Limb (tissue), 2 donors: ENCODE measurements around the gene NKX2-2.
A peak's percentile ranks its signal among the peaks of the same experiment; 100 is the strongest.
"Not testable (repeated sequence)": the region's sequence is repeated elsewhere in the genome, so short reads cannot be mapped to it uniquely, and the experiment has no call there.

ENCODE experiments used
- DNase-seq, 2 donors: peaks; one replicate each; pipeline ENCODE4 v3.0.0-alpha.2; 2016; ENCODE audit errors: extremely low spot score in 2 of 2

NKX2-2 gene

DNA sequence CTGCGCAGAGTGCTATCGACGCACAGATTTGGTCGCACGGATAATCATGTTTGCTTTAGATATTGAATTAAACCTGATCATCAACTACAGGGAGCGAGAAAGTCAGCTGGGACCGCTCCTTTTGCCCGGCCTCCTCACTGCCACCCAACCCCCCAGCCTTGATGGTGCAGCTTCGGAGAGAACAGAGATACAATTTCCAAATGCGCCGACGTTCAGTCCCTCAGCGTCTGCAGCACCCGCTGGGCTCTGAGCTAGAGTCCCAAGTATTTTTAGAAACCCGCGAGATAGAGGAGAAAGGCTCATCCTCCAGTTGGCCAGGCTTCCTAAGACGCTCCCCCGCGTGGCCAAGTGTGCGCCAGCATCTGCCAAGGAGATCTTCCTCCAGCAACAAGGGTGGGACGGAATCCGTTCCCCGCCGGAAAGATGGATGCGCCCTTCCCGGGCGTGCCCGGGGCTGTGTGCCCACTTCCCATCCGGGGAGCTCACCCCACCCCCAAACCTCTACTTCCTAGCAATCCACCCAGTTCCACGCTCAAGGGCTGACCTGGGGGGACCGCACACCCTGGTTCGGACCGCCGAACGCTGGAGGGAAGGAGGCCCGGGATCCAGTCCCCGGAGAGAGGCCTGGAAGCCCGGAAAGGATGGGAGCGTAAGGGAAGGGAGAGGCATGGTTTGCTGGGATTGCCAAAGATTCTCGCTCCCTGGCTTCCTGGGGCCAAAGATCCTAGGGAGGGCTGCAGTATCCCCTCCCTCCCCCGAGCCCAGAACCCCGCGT is 4.1 kb downstream of the NKX2-2 start:
- peak in 1 of 2 donors; percentile 50 for DNase-seq

DNA sequence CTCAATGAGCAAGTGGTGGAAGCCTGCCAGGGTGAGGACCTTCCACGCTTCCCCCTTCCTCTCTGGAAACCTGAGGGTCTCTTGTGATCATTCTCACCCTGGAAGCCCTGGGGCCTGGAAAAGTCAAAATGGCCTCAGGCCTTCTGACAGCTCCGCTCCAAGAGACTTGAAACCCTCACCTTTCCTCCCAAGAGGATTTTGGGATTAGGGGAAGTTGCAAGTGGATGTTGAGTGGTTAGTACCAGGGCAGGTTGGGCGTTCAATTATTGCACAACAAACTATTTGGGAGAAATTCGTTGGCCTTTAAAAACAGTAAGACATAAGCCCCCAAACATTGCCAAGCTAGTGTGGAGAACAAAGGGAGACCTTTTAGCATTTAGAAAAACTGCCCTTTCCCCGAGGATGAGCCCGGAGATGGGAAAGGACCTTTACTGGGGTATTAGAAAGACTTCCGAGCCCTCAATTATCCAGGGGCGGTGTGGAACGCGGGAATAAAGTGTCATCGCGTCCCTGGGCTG is 4.7 kb downstream of the NKX2-2 start:
- no peak for DNase-seq

DNA sequence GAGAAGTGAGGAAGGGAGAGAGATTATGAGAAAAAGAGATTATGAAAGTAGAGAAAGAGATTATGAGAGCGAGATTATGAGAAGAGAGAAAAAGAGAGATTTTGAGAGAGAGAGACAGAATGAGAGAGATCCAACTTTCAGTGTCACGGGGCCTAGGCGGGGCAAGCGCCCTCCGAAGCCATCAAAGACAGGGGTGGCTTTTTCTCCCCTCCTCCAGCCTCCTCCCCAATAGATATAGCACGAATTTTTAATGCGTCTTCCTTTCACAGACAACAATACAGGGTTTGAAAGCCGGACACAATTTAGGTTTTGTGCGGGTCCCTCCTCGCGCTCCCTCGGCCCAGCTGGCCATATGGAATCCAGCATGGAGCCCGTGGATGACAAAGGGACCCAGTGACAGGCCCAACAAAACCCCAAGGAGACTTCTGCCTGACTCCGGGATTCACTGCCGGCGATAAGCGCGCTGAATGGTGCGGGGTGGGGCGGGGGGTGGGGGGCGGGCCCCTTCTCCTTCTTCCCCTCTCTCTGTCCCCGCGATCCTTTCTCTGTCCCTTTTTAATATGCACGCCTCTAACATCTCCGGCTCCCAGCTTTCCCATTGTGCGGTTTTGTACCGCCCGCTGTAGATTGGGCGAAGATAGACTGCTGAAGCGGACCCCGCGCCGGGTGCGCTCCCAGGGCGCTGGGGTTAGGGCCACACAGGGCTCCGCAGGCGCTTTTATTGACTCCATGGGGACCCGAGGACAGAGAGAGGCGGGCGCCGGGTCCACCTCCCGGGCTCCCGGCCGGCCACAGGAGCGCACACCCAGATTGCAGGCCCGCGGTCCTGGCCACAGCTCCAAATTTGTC is 5.4 kb downstream of the NKX2-2 start:
- DNase-seq: peak in 1 of 2 donors; percentile 40

DNA sequence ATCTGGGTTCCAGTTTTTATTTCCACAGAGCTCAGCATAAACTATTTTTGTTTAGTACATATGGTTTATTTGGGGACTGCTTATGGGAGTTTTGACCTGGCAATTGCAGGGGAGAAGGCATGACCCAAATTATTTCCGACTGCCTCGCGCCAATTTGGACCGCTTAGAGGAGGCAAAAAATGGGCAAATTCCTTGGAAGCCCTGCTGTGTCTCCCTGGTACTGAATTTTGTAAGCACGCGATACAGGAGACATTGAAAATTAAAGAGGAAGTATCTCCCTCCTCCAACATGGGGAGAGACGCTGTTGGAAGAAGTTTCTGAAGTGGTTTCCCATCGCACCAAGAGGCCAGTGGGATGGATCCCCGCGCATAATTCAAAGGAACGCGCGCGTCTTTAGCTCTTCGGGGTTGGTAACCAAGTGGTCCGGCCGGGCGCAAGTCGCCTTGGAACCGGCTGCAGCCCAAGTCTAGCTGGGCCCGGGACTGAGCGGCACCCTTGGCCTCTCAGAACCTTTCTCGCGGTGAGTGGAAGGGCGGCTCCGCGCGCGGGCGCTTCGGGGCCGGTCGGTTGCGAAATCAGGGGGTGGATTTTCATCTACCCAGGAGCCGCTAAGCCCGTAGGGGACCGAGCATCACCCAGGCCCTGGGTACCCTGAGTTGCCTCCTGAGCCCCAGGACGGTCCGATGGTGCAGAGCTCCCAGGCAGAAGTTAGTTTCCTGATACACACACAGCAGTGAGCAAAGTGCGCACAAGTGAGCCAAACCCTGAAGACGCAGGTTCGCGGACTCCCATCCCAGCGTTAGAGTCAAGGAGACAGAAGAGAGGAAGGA is 6.2 kb downstream of the NKX2-2 start:
- peak in 1 of 2 donors; percentile 30 for DNase-seq

DNA sequence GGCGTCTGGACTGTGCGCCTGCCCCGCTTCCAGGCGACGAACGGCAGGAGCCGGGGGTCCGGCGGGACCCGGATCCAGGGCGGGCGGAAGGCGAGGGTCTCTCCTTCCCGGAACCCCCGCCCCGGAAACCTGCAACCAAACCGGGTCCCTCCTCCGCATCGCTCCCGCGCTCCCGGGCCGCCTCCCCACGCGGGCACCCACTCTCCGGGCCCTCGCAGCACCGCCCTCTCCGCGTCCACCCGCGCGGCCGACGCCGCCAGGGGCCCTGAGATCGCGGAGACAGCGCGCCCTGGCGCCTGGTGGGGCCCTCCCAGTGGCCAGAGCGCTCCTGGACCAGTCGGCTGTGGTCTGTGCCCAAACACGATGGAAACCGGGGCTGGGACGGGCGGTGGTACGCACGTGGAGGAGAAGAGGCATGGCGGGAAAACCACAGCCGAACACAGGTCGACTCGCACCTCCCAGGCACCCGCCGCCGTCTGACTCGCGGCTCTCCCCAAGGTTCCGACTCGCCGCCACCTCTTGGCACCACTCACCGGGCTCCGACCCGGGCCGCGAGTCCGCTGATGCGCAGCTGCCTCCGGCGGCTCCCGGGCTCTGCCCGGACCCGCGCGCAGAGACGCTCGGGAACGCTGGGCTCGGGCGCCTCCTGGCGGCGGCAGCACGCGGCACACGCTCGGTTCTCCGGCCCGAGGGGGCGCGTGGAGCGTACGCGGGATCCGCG is 7.9 kb downstream of the NKX2-2 start:
- DNase-seq: peak; percentile 36 to 87

DNA sequence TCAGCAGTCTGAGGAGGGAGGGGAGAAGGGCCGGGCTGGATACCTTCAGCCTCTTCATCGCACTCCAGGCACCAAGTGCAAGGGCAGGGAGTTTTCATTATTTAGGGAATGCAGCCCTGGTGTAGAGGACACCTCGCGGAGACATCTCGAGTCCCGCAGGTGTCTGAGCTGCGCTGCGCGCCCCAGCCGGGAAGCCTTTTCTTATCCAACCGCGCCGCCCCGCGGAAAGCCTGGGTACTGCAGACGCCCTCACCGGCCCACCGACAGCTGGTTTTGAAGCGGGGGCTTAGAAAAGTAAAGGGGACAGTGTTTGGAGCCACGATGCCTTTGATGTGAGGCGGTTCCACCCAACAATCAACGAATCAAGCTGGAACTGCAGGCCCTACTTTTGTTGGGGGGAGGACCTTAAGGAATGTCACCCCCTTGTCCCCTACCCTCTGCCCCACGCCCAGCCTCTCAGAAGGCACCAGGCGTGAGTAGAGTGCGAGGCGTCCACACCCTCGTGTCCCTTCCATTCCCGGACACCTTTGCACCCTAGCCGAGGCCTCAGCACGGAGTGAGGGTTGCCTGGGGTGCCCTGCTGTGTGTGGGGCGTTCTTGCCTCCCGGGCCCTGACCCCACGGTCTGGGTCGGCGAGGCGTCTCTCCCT is 8.6 kb downstream of the NKX2-2 start:
- peak; percentile 23 to 89 for DNase-seq

DNA sequence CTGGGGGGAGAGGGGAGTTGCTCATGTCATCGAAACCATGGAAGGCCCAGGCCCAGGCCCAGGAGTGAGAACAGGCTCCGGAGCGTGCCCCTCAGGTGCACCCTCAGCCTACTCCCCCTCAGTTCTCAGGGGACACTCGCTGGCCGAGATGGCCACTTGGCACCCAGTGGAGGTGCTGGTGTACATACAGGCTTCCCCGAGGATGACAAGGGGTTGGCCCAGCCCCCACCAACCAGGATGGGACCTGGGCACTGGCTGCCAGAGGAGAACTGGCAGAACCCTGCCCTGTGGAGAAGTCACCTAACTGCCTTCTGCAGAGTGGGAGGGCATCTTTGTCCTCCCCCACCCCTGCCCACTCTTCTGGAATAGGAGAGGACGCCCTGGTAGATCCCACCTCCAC is 9.5 kb downstream of the NKX2-2 start:
- DNase-seq: no peak

DNA sequence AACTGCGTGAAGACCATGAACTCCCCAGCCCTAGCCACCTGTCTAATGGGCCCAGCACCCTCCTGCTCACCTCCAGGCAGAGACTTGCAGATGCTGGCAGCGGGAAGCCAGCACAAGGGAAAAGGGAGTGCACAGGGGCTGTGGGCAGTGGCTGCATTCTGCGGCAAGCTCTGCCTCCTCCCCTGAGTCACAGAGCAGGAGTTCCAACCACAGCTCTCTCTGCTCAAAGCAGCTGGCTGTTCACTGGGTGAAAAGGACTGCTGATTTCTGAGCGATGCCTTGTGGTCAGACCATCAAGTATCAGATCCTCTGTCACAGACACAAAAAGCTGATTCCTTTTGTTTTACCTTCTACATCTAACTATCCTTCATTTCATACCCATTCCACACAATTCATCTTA is 10.5 kb downstream of the NKX2-2 start:
- DNase-seq: no peak

DNA sequence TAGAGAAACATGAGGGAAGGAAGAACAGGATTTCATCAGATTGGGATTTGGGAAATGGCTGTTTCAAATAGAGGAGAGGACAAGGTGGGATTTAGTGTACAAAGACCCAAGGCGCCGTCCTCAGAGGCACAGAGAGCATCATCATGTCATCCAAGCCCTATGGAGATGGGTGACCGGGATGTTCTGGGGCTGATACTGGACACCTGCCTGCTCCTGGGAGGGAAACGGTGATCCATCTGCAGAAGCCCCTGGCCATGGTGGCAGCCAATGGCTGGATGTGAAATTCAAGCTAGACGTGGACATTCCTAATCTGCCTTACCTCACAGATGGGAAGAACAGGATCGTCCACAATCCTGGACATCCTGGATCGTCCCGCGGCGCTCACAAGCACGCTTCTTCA is 12.7 kb downstream of the NKX2-2 start:
- no peak for DNase-seq

DNA sequence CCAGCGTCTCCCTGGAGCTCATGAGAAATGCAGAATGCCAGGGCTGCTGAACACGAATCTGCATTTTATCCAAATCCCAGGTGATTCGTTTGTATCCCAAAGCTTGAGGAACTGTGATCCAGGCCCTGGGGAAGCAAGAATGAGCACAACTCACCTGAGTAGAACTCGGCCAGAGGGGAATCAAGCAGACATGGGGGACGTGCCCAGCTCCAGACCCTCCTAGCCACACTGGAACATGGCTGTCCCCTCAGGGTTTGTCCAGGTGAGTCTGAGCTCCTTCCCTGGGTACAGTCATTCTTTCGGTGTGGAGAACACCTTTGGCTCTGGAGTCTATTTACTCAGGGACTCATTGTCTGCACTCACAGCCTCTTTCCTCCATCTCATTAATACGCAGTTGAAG is 13.3 kb downstream of the NKX2-2 start:
- no peak for DNase-seq

DNA sequence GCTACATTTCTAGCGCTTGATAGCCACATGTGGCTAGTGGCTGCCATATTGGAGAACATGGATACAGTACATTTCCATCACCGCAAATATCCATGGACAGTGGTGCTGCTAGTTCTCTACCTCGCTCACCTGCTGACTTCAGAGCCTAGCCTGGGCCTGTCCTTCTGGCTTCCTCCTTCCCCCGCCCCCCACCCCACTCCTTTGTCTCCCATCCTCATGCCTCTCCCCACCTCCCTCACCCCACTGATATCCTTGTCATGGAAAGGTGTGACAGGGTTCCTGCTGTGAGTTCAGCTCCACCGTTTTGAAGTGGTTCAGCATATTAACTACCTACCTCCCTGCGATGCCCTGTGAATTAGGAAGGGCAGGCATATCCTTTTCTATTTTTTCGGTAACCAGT is 14.2 kb downstream of the NKX2-2 start:
- no peak for DNase-seq

DNA sequence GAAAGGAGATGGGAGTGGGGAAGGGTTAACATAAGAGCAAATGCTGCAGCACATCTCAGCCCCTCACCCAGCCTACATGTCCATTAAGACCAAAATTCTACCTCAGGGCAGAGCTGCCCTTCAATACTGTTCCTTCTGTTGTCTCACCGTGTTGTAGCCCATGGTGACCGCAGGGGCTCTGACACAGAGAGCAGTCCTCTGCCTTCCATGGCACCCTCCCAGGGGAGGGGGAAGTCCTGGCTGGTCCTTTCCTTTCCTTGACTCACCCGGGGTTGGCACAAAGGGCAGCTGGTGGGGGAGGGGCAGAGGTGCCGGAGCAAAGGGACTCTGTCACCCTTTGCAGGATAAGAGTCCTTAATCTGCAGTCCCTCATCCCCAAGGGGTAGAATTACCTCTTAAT is 15.2 kb downstream of the NKX2-2 start:
- DNase-seq: no peak

DNA sequence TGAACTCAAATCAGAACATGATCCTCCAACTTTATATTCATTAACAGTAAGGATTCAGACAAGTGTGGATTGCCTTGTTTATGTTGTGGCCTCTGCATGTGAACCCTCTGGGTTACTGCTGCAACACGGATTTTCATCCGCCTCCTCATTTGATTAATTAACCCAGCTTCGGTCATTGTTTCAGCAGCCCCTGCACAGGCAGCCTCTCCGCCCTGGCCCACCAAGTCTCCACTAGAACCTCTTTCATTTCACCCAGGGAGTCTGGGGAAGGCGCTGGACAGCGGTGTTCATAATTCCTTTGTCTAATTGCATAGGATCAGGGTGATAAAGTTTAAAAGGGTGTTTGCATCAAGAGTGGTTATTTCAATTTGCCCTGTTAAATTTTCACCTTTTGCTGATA is 15.7 kb downstream of the NKX2-2 start:
- DNase-seq: no peak

DNA sequence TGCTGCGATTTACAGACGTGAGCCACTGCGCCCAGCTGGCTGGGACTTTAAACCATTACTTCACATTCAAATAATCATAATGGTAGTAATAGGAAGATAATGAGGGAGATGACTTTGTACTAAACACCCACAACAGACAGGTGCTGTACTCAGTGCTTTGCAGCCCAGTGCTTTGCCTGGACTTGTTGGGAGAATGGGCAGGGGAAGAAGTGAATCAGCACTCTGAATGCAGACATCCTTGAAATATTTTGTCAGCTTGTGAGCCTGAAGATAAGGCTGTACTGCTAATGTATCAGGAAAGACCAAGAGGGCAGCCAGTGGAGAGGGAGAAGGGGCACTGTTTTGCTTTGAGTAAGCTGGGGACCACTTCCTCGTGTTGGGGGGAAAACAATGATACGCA is 17.4 kb downstream of the NKX2-2 start:
- DNase-seq: no peak

DNA sequence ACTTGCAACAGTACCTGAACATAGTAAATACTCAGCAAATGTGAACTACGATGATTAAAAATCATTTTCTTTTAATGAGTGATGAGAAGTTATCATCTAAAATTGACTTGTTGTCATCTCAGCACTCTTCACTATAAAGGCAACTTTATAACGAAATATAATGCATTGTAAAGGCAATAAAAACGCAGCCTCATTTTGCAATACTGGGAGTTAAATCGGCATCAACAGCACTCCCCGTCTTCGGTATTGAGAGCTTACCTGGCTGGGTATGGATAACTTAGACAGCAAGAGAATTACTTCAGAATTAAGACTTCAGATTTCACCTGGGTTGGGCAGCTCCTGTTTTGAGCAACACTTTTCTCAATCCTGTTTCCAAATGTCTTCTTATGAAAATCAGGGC is 20.8 kb downstream of the NKX2-2 start:
- no peak for DNase-seq

DNA sequence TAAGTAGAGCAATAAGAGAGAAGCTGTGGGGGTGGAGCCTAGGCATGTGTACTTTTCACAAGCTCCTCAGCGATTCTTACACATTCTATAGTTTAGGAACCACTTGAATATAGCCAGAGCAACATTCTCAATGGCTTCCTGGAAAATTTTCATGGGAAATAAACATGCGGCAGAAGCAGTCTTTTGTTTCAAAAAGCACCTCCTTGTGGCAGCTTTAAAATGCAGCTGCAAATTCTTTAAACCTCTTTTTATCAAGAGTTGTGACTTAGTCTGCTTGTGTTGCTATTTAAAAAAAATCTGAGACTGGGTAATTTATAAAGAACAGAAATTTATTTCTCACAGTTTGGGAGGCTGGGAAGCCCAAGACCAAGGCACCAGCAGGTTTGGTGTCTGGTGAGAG is 23.8 kb downstream of the NKX2-2 start:
- no peak for DNase-seq

DNA sequence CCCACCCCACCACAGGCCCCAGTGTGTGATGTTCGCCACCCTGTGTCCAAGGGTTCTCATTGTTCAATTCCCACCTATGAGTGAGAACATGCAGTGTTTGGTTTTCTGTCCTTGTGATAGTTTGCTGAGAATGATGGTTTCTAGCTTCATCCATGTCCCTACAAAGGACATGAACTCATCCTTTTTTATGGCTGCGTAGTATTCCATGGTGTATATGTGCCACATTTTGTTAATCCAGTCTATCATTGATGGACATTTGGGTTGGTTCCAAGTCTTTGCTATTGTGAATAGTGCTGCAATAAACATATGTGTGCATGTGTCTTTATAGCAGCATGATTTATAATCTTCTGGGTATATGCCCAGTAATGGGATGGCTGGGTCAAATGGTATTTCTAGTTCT is 33.7 kb downstream of the NKX2-2 start:
- not testable (repeated sequence) for DNase-seq

DNA sequence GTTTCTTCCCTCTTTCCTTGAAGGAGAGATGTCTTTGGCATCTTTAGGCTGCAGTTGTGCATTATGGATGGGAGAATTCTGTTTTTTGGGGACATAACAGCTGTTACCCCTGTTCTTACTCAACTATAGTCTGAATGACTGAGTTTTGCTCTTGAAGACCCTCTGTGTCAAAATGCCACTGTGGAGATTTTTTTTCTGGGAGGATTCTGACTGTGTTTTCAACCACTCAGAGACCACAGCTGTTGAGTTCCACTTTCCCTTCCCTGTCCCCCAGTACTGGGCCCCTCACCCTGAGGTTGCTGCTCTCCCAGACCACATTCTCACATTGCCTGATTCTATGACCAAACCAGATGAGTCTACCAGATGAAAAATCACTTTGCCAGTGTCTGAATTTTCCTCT is 48.1 kb downstream of the NKX2-2 start:
- DNase-seq: no peak

DNA sequence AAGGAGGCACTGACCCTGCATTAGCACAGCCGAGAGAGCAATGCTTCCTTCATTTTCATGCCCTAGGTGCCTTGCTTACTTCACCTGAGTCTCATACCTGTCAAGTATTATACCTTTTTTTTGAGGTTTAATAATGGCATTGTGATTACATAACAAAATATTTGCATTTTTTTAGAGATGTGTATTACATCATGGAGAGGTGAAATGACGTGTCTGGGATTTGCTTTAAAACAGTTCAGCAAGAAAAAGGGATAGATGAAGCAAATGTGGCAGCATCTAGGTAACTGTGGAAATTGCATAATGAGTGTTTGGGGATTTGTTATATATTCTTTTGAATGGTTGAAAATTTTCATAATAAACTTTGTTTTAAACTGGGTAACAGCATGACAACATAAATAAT is 48.9 kb downstream of the NKX2-2 start:
- DNase-seq: no peak
